Breast epithelium (tissue), 3 donors: Measurements from ENCODE around the gene C6orf58.

ENCODE experiments used
- CTCF ChIP-seq, 3 donors: fragments of 450-650 bp; IDR thresholded peaks; one replicate each; pipeline ENCODE4 v1.5.1; 2016 to 2017; ENCODE audit warnings: antibody characterized with exemption in 3 of 3, mild to moderate bottlenecking in 3 of 3, moderate library complexity in 3 of 3
- POLR2A ChIP-seq: fragments of 450-650 bp; IDR thresholded peaks from one replicate; pipeline ENCODE4 v1.6.1; 2016; ENCODE audit warnings: antibody characterized with exemption, mild to moderate bottlenecking, moderate library complexity
- POLR2AphosphoS5 ChIP-seq, 3 donors: sonication (generic); formaldehyde crosslinking; IDR thresholded peaks; one replicate each; pipeline ENCODE4 v1.6.1; 2017; ENCODE audit warnings: antibody characterized with exemption in 3 of 3

- TF ChIP-seq CTCF (IDR thresholded peaks at IDR 0.05) (no peak), POLR2AphosphoS5 (IDR thresholded peaks at IDR 0.05) (no peak), POLR2A (no peak)
Observed at GRCh38 chr6:127566651-127567050, 10.3 kb upstream of the C6orf58 start.
